ENCODE measurements around the gene LRRC8B.

LRRC8B gene

DNA sequence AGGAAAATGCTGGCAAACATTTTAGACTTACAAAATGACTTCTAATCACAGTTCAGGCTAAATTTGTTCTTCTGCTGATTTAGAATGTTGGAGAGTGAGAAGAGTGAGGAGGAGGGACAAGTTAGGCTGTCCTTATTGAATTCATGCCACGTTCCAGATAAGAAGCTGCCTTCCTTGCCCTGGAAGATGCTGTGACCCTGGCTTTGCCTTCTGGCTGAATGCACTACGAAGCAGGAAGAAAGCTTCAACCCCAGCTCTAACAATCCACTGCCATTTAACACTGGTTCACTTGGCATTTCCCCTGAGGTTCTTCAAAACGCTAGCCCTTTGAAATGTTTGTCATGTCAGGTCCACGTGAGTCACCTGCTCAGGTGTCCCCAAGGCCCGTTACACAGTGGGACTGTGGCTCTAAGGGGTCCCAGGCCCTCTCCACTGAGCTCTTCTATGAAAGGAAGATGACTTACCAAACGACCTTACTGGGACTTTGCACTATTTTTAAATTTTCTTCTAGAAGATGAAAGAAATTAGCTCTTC, 78.3 kb downstream of the LRRC8B start:
- no peak for DNase-seq (ENCODE audit: low read depth)
- H3K4me3 ChIP-seq (ENCODE audit: low read depth, low read length), result no peak overlapping the region

DNA sequence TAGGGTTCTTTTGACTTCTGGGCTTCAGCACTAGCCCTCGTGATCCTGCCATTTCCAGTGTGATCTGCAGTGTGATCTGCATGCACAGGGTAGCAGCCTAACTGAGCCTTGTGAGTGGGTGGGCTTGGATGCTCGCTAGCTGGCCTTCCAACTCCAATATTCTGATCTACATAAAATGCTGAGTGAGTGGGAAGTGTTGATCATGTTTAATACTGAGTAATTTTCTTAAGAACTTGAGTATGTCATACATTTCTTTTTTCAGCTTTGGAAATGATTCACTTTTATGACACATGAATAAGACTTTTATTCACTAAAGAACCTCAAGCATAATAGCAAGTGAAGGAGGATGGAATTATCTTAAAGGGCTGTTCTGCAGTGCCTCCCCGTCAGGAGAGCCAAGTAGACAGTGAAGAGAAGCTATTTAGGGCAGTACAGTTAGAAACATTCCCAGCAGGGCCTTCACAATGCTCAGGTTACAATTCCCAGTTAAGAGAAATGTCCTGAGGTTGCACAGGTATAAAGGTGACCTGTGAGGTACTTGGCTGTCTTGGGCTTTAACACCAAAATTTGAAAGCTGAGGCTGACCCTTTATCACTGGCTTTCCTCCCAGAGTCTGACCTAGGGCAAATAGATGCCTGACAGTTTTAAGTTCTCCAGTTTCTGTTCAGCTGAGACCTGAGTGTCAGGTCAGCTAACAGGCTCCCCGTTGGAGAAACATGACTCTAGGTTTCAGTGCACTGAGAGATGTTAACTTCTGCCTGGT, 79.2 kb downstream of the LRRC8B start:
- no peak overlapping the region for H3K4me3 ChIP-seq (ENCODE audit: low read depth, low read length)
- DNase-seq (ENCODE audit: low read depth), result peak; percentile 8

DNA sequence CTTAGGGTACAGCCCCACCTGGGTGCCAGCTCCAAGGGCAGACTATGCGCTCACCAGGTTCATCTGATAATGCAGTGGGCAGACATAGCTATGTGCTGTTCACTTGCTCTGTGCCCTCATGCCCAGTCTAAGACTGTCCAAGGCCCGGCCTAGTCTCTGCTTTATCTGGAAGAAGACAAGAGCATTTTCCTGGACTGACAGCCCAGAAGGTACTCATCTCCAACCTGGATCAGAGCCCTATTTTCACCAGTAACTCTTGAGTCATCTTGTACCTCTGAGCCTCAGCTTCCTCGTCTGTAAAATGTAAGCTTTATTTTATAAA, 79.7 kb downstream of the LRRC8B start:
- no peak overlapping the region for H3K4me3 ChIP-seq (ENCODE audit: low read depth, low read length)
- DNase-seq (ENCODE audit: low read depth), result no peak

DNA sequence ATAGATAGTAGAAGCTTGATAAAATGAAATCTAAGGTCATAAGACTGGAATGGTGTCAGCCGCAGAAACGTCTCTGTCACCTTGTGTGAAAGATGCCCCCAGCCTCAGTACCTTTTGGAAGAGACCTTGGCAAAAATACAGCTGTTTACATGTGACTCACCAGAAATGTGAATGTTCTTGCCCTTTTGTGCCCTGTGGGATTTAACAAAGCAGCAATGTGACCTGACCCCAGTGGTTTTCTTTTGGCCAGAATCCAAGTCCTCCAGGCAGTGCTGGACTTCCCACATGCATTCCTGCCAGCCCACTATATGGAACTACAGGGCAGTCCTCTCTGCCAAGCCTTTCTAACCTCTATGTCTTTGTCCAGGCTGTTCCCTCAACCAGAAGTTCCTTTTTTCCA, 81.1 kb downstream of the LRRC8B start:
- DNase-seq (ENCODE audit: low read depth), result peak; percentile 73
- no peak overlapping the region for H3K4me3 ChIP-seq (ENCODE audit: low read depth, low read length)

DNA sequence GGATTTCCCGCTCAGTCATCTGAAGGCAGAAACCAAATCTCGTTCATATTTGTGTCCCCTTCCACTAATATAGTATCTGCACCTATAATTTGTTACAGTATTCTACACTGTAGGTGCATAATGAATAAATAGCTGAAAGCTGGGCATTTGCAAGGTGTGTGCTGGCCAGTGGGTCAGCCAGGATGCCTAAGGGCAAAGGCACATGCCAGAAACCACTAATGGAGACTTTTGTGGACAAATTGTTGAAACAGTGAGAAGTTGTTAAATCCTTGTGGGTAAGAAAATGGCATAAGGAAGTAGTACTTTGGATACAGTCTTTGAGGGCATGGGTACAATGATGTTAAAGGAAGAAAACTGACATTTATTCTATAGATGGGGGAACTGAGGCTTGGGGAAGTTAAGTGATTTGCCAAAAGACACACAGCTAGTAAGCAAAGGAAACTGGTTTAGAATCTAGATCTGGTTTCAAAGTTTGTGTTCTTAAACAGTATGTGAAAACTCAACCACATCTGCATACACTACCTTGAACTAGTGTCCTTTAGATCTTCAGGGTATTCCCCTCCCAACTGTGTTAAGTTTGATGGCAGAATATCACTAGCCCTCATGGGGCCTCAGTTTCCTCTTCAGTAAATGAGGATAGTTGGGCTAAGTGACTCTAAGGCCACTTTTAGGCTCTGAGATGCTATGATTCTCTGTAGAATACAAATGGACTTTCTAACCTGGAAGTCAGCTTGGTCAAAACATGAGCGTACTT, 81.8 kb downstream of the LRRC8B start:
- no peak overlapping the region for H3K4me3 ChIP-seq (ENCODE audit: low read depth, low read length)
- no peak for DNase-seq (ENCODE audit: low read depth)

DNA sequence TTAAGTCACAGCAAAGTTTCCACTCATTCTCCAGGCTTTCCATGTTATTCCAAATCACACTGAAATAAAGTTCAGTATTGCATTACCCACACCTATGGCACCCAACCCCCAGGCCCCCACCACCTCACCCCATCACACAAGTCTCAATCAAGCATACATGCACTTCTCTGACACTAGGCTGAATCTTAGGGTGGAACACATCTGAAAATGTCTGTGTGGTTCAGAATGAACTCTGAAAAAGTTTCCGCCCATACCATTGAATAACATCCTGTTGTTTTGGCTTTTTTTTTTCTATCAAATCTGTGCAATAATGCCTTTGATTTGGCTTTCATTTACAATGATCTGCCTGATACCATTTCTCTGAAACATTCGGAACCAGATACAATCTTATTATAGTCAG, 82.5 kb downstream of the LRRC8B start:
- no peak for DNase-seq (ENCODE audit: low read depth)
- no peak overlapping the region for H3K4me3 ChIP-seq (ENCODE audit: low read depth, low read length)

DNA sequence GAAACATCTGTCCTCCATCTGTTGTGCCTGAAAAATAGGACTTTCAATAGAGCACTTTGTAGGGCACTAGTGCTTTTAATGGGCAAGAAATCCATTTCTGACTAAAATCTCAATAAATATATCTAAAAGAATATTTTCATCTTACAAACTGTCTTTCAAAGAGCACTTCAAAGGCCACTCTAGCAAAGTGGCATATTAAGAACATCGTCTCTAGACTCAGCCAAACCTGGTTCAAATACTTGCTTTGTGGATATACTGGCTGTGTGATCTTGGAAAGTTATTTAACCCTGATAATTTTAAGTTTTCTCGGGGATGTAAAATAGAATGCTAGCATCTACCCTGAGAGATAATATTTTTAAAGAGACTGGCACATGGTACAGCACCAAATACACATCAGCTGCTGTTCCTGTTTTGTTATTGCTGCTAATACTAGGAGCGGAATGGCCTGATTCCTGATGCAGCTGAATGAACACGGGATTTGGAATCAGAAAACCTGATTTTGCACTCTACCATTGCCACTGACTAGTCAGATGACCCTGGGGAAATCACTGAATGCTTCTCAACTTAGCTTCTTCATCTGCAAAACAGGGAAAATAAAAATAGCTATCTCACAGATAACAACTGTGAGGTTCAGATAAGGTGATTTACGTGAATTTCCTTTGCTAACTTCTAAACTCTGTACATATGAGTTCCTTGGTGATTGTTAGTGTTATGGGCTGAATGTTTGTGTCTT, 83.1 kb downstream of the LRRC8B start:
- no peak overlapping the region for H3K4me3 ChIP-seq (ENCODE audit: low read depth, low read length)
- DNase-seq (ENCODE audit: low read depth), result no peak

DNA sequence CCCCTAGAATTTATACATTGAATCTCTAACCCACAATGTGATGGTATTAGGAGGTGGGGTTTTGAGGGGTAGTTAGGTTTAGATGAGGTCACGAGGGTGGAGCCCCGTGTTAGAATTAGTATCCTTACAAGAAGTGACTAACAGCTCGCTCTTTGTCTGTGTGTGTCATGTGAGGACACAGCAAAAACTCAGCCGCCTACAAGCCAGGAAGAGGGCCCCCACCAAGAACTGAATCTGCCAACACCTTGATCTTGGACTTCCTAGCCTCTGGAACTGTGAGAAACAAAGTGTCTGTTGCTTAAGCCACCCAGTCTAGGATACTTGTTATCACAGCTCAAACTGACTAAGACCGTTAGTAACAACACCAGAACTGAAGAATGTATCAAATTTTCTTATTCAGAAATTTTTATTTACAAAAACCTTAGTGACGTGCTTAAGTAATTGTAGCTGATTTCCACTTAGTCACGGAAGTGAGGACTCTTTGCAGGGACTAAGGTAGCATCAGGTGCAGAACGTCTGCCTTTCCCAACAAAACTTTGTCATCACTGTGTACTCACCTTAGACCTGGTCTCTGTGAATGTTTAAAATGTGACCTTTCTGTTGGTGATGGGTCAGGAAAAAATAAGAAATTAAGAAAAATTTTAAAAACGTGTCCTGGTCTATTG, 83.8 kb downstream of the LRRC8B start:
- no peak for DNase-seq (ENCODE audit: low read depth)

DNA sequence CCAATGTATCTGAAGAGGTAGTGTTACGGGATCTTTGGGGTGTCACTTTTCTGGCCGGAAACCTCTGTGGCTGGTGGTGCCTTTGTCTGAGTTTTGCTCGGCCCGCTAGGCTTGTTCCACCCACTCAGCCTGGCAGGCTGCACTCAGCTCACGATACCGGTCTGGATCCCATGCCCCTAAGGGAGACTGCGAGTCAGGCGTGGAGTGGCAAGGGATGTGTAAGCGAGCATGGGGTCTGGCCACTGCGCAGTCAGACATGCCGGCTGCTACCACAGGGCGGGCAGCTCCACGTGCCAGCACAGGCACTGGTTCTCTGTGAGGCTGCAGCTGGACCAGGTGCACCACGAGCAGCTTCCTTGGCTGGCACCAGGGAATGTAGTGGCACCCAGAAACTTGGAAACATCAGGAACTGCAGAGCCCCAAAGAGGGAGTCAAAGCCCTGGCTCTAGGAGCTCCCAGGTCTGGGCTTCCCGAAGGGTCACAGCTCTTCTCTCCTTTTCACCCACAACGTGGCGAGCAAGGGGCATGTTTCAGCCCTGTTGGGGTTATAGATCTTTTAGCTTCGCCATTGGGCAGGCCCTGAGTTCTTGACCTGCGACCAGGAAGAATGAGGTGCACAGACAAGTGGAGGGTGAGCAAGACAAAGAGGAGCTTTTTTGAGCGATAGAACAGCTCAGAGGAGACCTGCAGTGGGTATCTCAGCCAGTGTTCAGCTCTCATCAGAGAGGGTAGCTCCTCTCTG, 84.5 kb downstream of the LRRC8B start:
- H3K4me3 ChIP-seq (ENCODE audit: low read depth, low read length), result no peak overlapping the region
- DNase-seq (ENCODE audit: low read depth), result no peak

More for the DNA sequence above, 83.8 kb downstream of the LRRC8B start:
- H3K4me3 ChIP-seq (ENCODE audit: low read depth, low read length), result no peak overlapping the region

DNA sequence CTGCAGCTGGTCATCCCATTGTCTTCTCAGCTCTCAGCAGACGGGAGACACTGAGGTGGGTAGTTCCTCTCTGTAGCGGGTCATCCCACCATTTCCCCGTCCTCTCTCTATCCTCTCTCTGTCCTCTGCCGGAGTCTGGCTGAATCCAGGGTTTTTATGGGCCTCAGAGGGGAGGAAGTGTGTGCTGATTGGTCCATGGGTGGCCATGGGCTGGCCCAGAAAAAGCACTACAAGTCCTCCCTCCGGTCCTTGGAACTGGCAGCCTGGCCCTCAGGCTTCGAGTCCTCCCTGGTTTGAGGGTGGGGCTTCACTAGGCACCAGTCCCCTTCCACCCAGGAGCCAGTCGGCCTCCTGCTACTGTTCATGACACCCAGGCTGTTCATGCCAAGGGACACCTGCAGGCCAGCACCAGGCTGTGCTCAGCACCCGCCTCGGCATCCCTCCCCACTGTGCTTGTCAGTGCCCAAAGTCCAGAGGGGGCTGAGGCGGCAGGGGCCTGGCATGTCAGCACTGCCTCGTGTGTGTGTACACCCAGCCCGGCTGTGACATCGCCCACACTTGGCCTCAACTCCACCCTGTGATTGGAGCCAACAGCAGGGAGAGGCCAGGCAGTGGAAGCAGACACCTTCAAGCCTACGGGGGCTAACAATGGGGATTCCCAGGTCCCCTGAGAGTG, 85.3 kb downstream of the LRRC8B start:
- DNase-seq (ENCODE audit: low read depth), result no peak
- no peak overlapping the region for H3K4me3 ChIP-seq (ENCODE audit: low read depth, low read length)

DNA sequence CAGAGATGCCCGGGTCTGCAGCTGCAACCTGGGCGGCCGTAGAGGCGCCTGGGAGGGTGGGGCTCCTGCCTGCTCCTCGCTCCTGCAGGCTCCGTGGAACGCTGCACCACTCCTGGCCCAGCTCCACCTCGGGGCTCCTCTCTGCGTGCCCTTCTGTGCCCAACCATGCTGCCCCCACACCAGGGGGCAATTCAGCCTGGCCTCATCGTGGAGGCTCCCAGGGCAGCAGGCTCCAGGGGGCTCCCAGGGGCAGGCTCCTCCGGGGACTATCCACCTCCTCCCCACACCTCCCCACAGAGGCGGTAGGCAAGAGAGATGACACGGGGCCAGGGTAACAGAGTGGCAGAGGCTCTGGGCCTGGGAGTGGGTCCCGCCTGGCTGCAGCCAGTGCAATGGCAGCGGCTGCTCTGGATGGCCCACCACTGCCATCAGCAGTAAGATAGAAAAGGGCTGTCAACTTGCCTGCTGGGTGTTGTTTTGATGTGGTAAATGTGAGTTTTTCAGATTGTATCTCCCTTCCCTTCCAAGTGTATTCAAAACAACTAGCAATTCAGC, 85.9 kb downstream of the LRRC8B start:
- H3K4me3 ChIP-seq (ENCODE audit: low read depth, low read length), result no peak overlapping the region
- DNase-seq (ENCODE audit: low read depth), result no peak

DNA sequence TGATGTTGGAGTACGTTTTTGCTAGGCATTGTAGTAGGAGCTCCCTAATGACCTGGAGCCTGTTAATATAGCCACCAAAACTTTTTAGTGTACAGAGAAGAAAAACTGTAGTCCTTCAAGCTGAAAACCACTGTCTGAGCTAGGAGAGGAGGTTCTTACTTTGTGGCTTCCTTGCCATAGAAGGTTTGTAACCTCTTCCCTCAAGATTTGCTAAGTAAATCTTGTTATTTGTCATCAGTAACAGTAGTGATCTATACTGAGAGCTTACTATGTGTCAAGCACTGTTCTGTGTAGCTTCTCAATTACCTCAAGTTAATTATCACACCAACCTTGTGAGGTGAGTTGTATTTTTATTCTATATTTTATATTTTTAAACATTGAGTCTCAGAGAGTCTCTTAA, 87.1 kb downstream of the LRRC8B start:
- no peak for DNase-seq (ENCODE audit: low read depth)
- no peak overlapping the region for H3K4me3 ChIP-seq (ENCODE audit: low read depth, low read length)

DNA sequence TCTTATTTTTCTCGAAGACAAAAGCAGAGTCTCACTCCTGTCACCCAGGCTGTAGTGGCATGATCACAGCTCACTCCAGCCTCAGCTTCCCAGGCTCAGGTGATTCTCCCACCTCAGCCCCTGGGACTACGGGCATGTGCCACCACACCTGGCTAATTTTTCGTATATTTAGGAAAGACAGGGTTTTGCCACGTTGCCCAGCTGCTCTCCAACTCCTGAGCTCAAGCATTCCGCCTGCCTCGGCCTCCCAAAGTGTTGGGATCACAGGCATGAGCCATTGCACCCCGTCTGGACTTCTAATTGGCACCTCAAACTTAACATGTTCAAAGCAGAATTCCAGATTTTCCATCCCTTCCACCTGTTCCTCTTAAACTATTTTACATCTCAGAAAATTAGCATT, 89.3 kb downstream of the LRRC8B start:
- no peak overlapping the region for H3K4me3 ChIP-seq (ENCODE audit: low read depth, low read length)
- no peak for DNase-seq (ENCODE audit: low read depth)

DNA sequence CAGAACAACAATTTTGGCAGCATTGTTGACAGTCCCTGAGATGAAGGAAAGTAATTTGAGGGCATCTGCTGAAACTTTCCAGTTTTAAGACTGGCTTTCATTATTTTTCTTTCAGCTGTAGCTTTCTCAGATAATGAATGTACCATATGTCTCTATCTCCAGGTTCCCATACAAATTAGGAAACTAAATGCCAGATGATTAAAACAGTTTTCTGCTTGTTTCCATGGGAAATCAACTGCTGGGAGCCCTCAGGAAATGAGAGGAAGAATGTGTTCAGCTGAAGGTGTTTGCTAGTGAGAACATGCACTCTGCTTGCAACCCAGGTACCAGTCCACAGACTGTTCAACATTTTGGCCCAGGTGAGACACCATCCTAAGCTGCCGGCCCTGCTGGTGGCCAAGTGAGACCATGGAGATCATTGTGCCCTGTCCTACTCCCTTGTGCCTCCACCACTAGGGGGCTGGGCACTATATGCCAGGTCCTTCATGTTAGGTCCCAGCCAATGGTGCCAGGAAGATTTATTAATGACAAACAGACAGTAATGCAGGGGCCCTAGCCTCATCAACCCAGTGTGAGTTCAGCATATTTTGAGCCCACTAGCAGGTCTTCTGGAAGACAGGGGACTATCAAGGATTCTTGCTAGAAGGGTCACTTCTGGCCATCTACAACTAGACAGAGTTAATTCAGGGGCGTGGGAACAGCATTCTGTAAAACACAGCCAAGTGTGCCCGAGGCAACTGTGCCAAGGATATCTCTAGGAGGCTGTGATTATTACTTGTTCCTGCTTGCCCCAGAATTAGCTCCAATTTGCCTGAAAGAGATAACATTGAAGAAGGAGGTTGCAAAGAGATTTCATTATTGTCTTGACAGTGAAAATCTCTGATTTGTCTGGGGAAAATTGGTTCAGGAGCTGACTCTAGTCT, 91.3 kb downstream of the LRRC8B start:
- no peak for DNase-seq (ENCODE audit: low read depth)

DNA sequence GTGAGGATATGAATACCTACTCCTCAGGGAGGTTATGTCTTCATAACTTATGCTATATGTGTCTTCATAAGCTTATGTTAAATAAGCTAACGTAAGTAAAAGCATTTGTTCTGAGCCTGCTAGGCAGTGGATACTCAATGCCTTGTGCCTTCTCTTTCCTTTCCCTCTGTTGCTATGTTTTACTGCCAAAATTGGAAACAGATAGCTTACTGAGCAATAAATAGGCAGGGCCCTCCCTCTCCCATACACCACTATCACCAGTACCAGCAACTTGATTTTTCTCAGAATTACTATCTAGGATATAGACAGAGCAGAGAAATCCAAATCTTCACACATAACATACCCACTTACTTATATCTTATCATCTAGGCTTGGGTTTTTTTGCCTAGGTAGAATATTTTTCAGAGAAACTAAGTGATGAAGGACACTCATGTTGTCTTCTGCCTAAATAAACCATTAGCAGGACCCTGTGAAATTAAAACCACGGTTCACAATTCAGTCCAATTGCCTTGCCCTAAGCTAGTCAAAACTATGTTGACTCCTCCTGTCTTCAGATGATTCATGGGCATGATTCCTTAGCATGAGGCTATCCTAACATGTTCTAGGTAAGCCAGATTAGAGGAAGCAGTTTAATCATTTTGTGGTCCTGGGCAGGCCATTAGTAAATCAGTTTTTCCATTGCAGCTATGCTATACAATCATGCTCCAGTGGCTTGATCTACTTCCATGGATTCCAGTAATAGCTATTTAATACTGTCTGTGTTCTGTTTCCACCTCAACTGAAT, 92.4 kb downstream of the LRRC8B start:
- no peak for DNase-seq (ENCODE audit: low read depth)

More for the DNA sequence above, 91.3 kb downstream of the LRRC8B start:
- H3K4me3 ChIP-seq (ENCODE audit: low read depth, low read length), result no peak overlapping the region

DNA sequence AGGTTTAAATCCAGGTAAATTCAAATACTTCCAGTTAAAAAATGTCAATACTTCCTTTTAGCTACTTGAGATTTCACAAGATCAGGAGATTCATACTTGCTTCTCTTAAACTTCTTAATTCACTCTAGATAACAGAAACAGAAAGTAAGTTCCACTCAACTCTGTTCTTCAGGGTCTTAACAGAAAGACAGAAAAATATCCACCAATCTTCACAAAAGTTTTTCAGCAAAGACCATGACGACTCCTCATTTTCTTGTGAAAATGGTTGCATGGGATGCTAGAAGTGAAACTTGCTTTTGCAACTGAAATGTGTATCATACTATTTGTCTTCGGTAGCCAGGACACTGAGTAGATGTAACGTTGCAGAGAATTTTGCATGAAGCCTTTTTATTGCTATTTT, 96.0 kb downstream of the LRRC8B start:
- no peak for DNase-seq (ENCODE audit: low read depth)
- H3K4me3 ChIP-seq (ENCODE audit: low read depth, low read length), result no peak overlapping the region

More for the DNA sequence above, 92.4 kb downstream of the LRRC8B start:
- no peak overlapping the region for H3K4me3 ChIP-seq (ENCODE audit: low read depth, low read length)

DNA sequence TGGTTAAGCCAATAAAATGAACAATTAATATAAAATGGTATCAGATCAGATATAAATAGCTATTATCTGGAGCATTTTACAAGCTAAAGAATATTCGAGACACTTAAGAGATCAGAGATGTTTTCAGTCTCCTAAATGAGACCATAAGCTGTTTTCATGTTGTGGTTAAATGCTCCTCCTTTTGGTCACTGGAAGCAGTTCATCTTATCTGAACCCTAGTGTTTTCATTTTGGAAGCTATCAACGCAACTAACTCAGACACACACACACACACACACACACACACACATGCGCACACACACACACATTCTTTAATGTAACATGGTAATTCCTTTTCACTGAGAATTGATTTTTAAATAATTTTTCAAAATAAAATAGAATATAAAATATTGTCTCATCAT, 98.3 kb downstream of the LRRC8B start:
- DNase-seq (ENCODE audit: low read depth), result no peak
- H3K4me3 ChIP-seq (ENCODE audit: low read depth, low read length), result no peak overlapping the region
